Naive thymus-derived CD4-positive, alpha-beta T cell (primary cell): Measurements from ENCODE around the gene ALDH4A1. TPM values are rescaled to one million over a fixed set of nuclear protein-coding genes. Genes with fewer than 3 reads are reported as not detected.

Source experiments
- ATAC-seq: fragments of 150-1000 bp; cut with Tn5 transposase; 2 replicates; pipeline ENCODE4 v1.10.0; 2021; ENCODE audit warnings: mild to moderate bottlenecking, moderate library complexity
- CTCF ChIA-PET: fragments of 350-600 bp; sonication (Branson Sonifier 250); formaldehyde crosslinking; loops from one replicate; lab custom pipeline; 2021; ENCODE audit warnings: antibody characterized with exemption; lab: Charles Lee
- POLR2A ChIA-PET: fragments of 350-600 bp; sonication (Branson Sonifier 250); formaldehyde crosslinking; loops from one replicate; lab custom pipeline; 2021; ENCODE audit warnings: antibody characterized with exemption, inconsistent platforms; lab: Charles Lee
- DNase-seq, 9 donors: peaks; one replicate each; pipeline versions ENCODE4 v3.0.0 to v3.0.0-alpha.2; 2020 to 2022; ENCODE audit warnings: mixed read lengths in 1 of 9
- H3K27ac ChIP-seq: one replicate; pipeline ENCODE4 v1.7.0; 2013; ENCODE audit warnings: mild to moderate bottlenecking, low read depth, low read length, moderate library complexity
- H3K27me3 ChIP-seq, 2 donors: one replicate each; pipeline ENCODE4 v1.7.0; 2013; ENCODE audit warnings: low read length in 2 of 2, mild to moderate bottlenecking in 2 of 2, moderate library complexity in 2 of 2; ENCODE audit not compliant: control insufficient read depth in 2 of 2, insufficient read depth in 2 of 2
- H3K36me3 ChIP-seq, 3 experiments: 1 replicate in 2 of 3; 2 replicates in 1 of 3; pipeline ENCODE4 v1.7.0; 2013; ENCODE audit warnings: low read length in 3 of 3, mild to moderate bottlenecking in 3 of 3, moderate library complexity in 1 of 3; ENCODE audit not compliant: insufficient read depth in 3 of 3, control insufficient read depth in 2 of 3
- H3K4me1 ChIP-seq, 2 donors: one replicate each; pipeline ENCODE4 v1.7.0; 2013; ENCODE audit warnings: low read length in 2 of 2, mild to moderate bottlenecking in 2 of 2, moderate library complexity in 1 of 2; ENCODE audit not compliant: control insufficient read depth in 2 of 2, insufficient read depth in 2 of 2
- H3K4me3 ChIP-seq: 2 replicates; pipeline ENCODE4 v1.7.0; 2013; ENCODE audit warnings: mild to moderate bottlenecking, low read length
- H3K9me3 ChIP-seq, 3 experiments: 1 replicate in 2 of 3; 2 replicates in 1 of 3; pipeline ENCODE4 v1.7.0; 2013; ENCODE audit warnings: low read length in 3 of 3; ENCODE audit not compliant: control insufficient read depth in 2 of 3
- H3K27ac Mint-ChIP-seq, 9 donors: one replicate each; pipeline ENCODE4 v1.8.0; 2020 to 2022; ENCODE audit warnings: mixed read lengths in 9 of 9, mild to moderate bottlenecking in 8 of 9, moderate library complexity in 5 of 9, inconsistent platforms in 2 of 9
- H3K27me3 Mint-ChIP-seq, 5 donors: one replicate each; pipeline ENCODE4 v1.8.0; 2021 to 2022; ENCODE audit warnings: mixed read lengths in 5 of 5, mild to moderate bottlenecking in 1 of 5
- H3K36me3 Mint-ChIP-seq, 5 donors: one replicate each; pipeline ENCODE4 v1.8.0; 2020 to 2022; ENCODE audit warnings: mixed read lengths in 5 of 5, mild to moderate bottlenecking in 3 of 5, inconsistent platforms in 1 of 5
- H3K4me1 Mint-ChIP-seq, 7 donors: one replicate each; pipeline ENCODE4 v1.8.0; 2020 to 2022; ENCODE audit warnings: mixed read lengths in 7 of 7, mild to moderate bottlenecking in 3 of 7, inconsistent platforms in 1 of 7
- H3K4me3 Mint-ChIP-seq, 10 donors: one replicate each; pipeline ENCODE4 v1.8.0; 2020 to 2022; ENCODE audit warnings: mild to moderate bottlenecking in 10 of 10, mixed read lengths in 10 of 10, moderate library complexity in 6 of 10, inconsistent platforms in 2 of 10
- H3K9me3 Mint-ChIP-seq, 11 donors: one replicate each; pipeline ENCODE4 v1.8.0; 2020 to 2022; ENCODE audit warnings: mixed read lengths in 11 of 11, mild to moderate bottlenecking in 4 of 11, inconsistent platforms in 1 of 11, moderate library complexity in 1 of 11
- intact Hi-C, 2 donors: fragments of 100-400 bp; cut with micrococcal nuclease; formaldehyde crosslinking; loops; one replicate each; pipeline ENCODE4 v1.15.1; 2023
- polyA plus RNA-seq, 2 donors: library from polyadenylated mRNA; unstranded; fragments of 300-500 nt; fragmentation: Illumina TruSeq; gene quantifications; one replicate each; pipeline ENCODE4 v1.2.3, GENCODE V29; 2021
- total RNA-seq, 6 experiments: library from RNA in 5 of 6; stranded (reverse) in 5 of 6; gene quantifications; 1 replicate in 5 of 6; 2 replicates in 1 of 6; pipeline ENCODE4 v1.2.3 and lab custom pipeline; 2021 to 2026

Gene ALDH4A1
- total and polyA plus RNA-seq, 7 experiments from 2014 or later, result 0.94 to 3.2 (median 1.4) TPM

DNA sequence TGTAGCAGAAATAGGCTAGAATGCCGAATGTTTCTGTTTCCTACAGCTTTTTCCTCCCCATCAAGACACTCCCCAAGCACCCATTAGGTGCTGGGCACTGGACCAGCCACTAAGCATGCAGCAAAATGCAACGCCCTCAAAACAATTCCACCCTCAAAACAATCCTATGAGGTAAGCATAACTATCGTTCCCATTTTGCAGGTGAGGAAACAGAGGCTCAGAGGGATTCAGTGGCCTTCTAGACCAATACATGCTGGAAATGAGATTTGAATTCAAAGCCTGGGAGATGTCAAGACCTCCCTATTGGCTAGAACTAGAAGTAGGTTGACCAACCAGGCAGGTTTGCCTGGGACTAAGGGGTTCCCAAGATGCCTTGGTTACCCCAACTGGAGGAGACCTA is 10.2 kb upstream of the ALDH4A1 start:
- Mint-ChIP-seq H3K27ac (peak overlapping the region in 2 of 9 donors; percentile 59 to 63), H3K9me3 (no peaks in the 10 kb centered on the region), H3K4me1 (peaks cover 4 to 17% (median 9%) of the 10 kb centered on the region in 7 donors), H3K36me3 (peaks cover 6 to 38% (median 16%) of the 10 kb centered on the region in 5 donors), H3K27me3 (no peaks in the 10 kb centered on the region), H3K4me3 (no peak overlapping the region)
- Histone ChIP-seq H3K4me3 (no peak overlapping the region), H3K9me3 (no peaks in the 10 kb centered on the region), H3K4me1 (peaks cover 0 to 4% of the 10 kb centered on the region in 2 donors), H3K27me3 (no peaks in the 10 kb centered on the region), H3K27ac (no peak overlapping the region), H3K36me3 (peaks cover 11 to 72% (median 15%) of the 10 kb centered on the region in 3 experiments)
- intact Hi-C loops, result no loop called here
- ATAC-seq (no peak), DNase-seq (no peak)
- CTCF ChIA-PET, result interaction anchor here (0.8 to 5.8 kb wide), 18 partner anchors 10 to 200 kb away, joined by 3 to 65 read pairs (median 6); no protein-coding TSS in a partner anchor
- POLR2A ChIA-PET, result interaction anchor here (1.3 to 2.4 kb wide), 5 partner anchors 14 to 60 kb away, joined by 3 to 8 read pairs (median 6); no protein-coding TSS in a partner anchor

- ChIA-PET POLR2A (interaction anchor here (0.9 to 1.2 kb wide), 2 partner anchors 15 to 18 kb away, joined by 4 read pairs; no protein-coding TSS in a partner anchor), CTCF (interaction anchor here (0.6 to 9.1 kb wide), 17 partner anchors 13 to 330 kb away, joined by 3 to 105 read pairs (median 4); no protein-coding TSS in a partner anchor)
- H3K4me1 ChIP-seq, result peaks cover 0 to 4% of the 10 kb centered on the region in 2 donors
- DNase-seq (no peak), ATAC-seq (no peak)
- Mint-ChIP-seq H3K36me3 (peaks cover 6 to 34% (median 12%) of the 10 kb centered on the region in 5 donors), H3K4me3 (no peak overlapping the region), H3K4me1 (peaks cover 3 to 17% (median 12%) of the 10 kb centered on the region in 7 donors), H3K27me3 (no peaks in the 10 kb centered on the region), H3K27ac (peak overlapping the region in 5 of 9 donors; percentile 44 to 71 (median 57)), H3K9me3 (no peaks in the 10 kb centered on the region)
- H3K9me3 ChIP-seq, result no peaks in the 10 kb centered on the region
- H3K27ac ChIP-seq, result no peak overlapping the region
- intact Hi-C loops, result loop anchor here (5.0 to 10.0 kb wide), 3 partner anchors 103 to 686 kb away; partner anchors contain the start of gene UBR4 (in 1 of the 2)
- peaks cover 7 to 54% (median 15%) of the 10 kb centered on the region in 3 experiments for H3K36me3 ChIP-seq
- H3K27me3 ChIP-seq, result no peaks in the 10 kb centered on the region
- no peak overlapping the region for H3K4me3 ChIP-seq
Observed at GRCh38 chr1:18908911-18909771, 6.8 kb upstream of the ALDH4A1 start.

- Histone ChIP-seq H3K4me1 (peaks cover 0 to 5% of the 10 kb centered on the region in 2 donors), H3K9me3 (no peaks in the 10 kb centered on the region), H3K4me3 (no peak overlapping the region), H3K36me3 (peaks cover 7 to 54% (median 15%) of the 10 kb centered on the region in 3 experiments), H3K27me3 (no peaks in the 10 kb centered on the region), H3K27ac (peak overlapping the region; percentile 12)
- Mint-ChIP-seq H3K27me3 (no peaks in the 10 kb centered on the region), H3K4me1 (peaks cover 10 to 21% (median 15%) of the 10 kb centered on the region in 7 donors), H3K9me3 (no peaks in the 10 kb centered on the region), H3K27ac (peak overlapping the region in 4 of 9 donors; percentile 44 to 77 (median 60)), H3K4me3 (no peak overlapping the region), H3K36me3 (peaks cover 6 to 34% (median 10%) of the 10 kb centered on the region in 5 donors)
- no peak for DNase-seq
- ChIA-PET POLR2A (interaction anchor here (0.9 to 1.5 kb wide), 3 partner anchors 19 to 302 kb away, joined by 3 to 9 read pairs (median 4); partner anchors contain the start of gene UBR4), CTCF (interaction anchor here (0.7 to 9.1 kb wide), 27 partner anchors 9 to 1732 kb away, joined by 3 to 105 read pairs (median 4); partner anchors contain the start of gene IFFO2)
- peak; percentile 52 for ATAC-seq
- intact Hi-C loops, result loop anchor here (1.0 to 10.0 kb wide), 9 partner anchors 24 to 687 kb away; partner anchors contain the start of genes IFFO2 (in 1 of the 2) and UBR4 (in 1 of the 2)
Observed at GRCh38 chr1:18907917-18908845, 5.8 kb upstream of the ALDH4A1 start.

DNA sequence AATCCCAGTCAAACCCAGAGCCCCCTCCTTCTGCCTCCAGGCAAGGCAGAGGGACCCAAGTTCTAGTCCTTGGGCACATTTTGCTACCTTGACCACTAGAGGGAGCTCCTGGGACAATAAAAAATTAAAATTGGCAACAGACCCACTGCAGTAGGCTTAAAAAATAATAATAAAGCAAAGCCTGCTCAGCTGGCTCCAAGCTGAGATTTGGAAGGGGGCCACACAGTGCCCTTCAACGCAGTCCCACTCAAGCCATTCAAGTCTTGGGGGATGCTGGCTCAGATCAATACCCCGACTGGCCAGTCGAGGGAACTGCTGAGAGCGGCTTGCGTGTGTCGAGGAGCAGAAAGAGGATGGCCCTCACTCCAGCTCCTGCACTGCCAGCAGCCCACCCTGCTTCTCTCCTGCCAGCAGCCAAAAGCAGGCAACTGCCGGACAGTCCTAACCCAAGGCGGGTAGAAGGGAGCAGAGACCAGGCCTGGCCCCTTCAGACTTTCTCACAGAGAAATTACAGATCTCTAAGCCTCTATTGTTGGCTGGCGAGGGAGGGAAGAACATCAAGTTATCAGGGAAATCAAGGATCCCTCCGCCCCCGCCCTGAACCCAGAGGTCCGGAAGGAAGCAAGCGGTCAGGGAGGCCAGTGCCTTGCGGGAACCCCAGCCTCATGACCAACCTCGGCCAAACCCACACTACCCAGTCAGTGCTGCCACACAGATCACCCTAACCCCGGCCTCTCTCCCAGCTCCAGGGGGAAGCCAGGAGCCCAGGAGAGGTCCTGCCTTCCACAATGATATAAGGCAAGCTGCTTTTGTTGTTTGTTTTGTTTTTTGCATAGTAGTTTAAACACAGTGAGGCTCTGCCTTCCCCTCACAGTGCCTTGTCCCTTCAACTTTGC is 4.9 kb upstream of the ALDH4A1 start:
- peaks cover 7 to 54% (median 15%) of the 10 kb centered on the region in 3 experiments for H3K36me3 ChIP-seq
- no peaks in the 10 kb centered on the region for H3K27me3 Mint-ChIP-seq
- H3K36me3 Mint-ChIP-seq, result peaks cover 6 to 34% (median 10%) of the 10 kb centered on the region in 5 donors
- H3K9me3 Mint-ChIP-seq, result no peaks in the 10 kb centered on the region
- no peak overlapping the region for H3K27ac ChIP-seq
- H3K4me3 ChIP-seq, result no peak overlapping the region
- peaks cover 0 to 6% of the 10 kb centered on the region in 2 donors for H3K4me1 ChIP-seq
- peak overlapping the region in 5 of 9 donors; percentile 18 to 77 (median 48) for H3K27ac Mint-ChIP-seq
- H3K4me3 Mint-ChIP-seq, result no peak overlapping the region
- DNase-seq, result peak; percentile 40 to 83 (median 75)
- intact Hi-C loops, result loop anchor here (1.0 to 10.0 kb wide), 9 partner anchors 23 to 688 kb away; partner anchors contain the start of genes IFFO2 (in 1 of the 2) and UBR4 (in 1 of the 2)
- H3K9me3 ChIP-seq, result no peaks in the 10 kb centered on the region
- no peaks in the 10 kb centered on the region for H3K27me3 ChIP-seq
- no peak for ATAC-seq
- CTCF ChIA-PET, result interaction anchor here (0.6 to 9.1 kb wide), 25 partner anchors 8 to 1733 kb away, joined by 3 to 105 read pairs (median 5); partner anchors contain the start of gene IFFO2
- peaks cover 11 to 21% (median 17%) of the 10 kb centered on the region in 7 donors for H3K4me1 Mint-ChIP-seq
- POLR2A ChIA-PET, result interaction anchor here (0.7 to 1.5 kb wide), 5 partner anchors 19 to 302 kb away, joined by 3 to 9 read pairs (median 3); partner anchors contain the start of gene UBR4

DNA sequence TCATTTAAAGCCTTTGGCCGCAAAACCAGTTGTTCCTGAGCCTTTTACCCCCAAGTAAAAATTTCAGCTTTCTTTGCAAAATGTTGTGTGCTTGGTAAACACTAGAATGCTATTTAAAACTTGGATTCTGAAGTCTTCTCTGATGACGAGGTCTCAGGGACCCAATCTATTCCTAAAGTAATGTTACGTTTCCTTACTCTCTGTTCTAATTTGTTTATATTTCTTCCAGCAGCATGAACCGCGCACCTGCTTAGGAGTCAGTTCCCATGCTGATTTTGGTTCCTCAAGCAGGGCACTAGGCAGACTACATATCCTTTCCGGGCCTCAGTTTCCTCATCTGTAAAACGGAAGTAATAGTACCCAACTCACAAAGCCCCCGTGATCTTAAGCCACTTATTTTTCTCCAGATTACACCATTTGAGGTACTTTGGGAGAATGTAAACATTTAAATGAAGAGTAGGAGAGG is 969 bp upstream of the ALDH4A1 start:
- intact Hi-C loops, result loop anchor here (2.0 to 10.0 kb wide), 5 partner anchors 311 to 691 kb away; partner anchors contain the start of genes EMC1 (in 1 of the 2), MRTO4 (in 1 of the 2) and UBR4 (in 1 of the 2)
- POLR2A ChIA-PET, result interaction anchor here (0.9 to 2.0 kb wide), 9 partner anchors 21 to 172 kb away, joined by 3 to 10 read pairs (median 4); partner anchors contain the start of gene IFFO2
- no peak for ATAC-seq

More for the DNA sequence above, 969 bp upstream of the ALDH4A1 start:
- DNase-seq, result no peak
- H3K4me3 Mint-ChIP-seq, result peak overlapping the region; percentile 86 to 99 (median 94)
- H3K36me3 Mint-ChIP-seq, result peaks cover 0 to 6% (median 0%) of the 10 kb centered on the region in 5 donors
- H3K27me3 ChIP-seq, result no peaks in the 10 kb centered on the region
- peak overlapping the region; percentile 83 for H3K27ac ChIP-seq
- H3K9me3 Mint-ChIP-seq, result no peaks in the 10 kb centered on the region
- no peaks in the 10 kb centered on the region for H3K27me3 Mint-ChIP-seq
- H3K4me1 Mint-ChIP-seq, result peaks cover 26 to 50% (median 43%) of the 10 kb centered on the region in 7 donors
- peaks cover 0 to 19% (median 0%) of the 10 kb centered on the region in 3 experiments for H3K36me3 ChIP-seq
- peaks cover 3 to 12% of the 10 kb centered on the region in 2 donors for H3K4me1 ChIP-seq
- CTCF ChIA-PET, result interaction anchor here (0.6 to 9.1 kb wide), 8 partner anchors 10 to 172 kb away, joined by 3 to 105 read pairs (median 3); partner anchors contain the start of gene IFFO2
- H3K9me3 ChIP-seq, result no peaks in the 10 kb centered on the region
- H3K27ac Mint-ChIP-seq, result peak overlapping the region; percentile 21 to 98 (median 97)
- H3K4me3 ChIP-seq, result peak overlapping the region; percentile 57
